Activated CD8-positive, alpha-beta memory T cell treated with anti-CD3 and anti-CD28 coated beads for 4 hours (primary cell): ENCODE measurements around the gene ABCA13.

Experiments
- DNase-seq, 2 donors: peaks; one replicate each; pipeline ENCODE4 v3.0.0-alpha.2; 2020; ENCODE audit warnings: low read depth in 2 of 2

ABCA13 gene

DNA sequence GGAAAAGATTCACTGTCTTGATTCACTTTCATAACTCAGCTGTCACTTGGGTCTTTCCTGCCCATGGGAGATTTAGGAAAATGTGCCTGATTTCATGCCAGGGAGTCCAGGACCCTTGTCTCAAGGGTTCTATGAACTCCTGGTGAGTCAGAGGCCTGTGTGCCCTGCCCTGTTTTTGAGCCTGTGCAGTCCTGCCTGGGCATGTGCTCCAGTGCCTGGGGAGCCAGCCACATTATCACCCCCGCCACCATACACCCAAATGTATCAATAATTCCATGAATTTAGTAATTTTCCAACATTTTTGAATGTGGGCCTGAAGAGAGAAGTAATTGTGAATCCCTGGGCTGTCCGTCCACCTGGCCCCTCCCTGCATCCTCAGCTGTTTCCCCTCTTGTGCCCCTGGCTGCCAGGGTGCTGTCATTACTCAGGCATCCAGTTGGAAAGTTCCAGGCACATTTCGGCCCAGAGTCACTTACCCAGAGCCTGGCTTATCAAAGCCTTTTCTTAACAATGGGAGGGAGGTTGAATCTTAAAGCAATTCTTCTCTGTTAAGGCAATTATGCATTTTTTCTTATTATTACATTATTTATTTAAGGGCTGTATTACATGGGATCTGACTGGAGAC is 465.2 kb downstream of the ABCA13 start:
- DNase-seq, result no peak

DNA sequence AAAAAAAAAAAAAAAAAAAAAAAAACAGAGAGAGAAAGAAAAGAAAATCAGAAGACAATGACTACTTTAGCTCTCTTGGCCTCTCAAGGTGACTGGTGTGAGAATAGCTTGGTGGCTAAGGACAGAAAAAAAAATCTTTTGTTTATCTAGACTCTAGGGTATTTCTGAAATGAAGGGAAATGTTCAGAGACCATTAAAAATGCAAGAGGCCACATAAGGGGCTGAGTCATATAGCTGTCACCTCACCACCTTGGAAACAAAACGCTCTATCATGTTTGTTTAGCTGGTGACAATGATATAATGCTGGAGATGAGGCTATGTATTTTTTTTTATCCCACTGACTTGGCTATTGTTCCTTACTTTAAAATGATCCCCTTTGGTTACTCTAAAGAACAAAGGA is 466.1 kb downstream of the ABCA13 start:
- no peak for DNase-seq

DNA sequence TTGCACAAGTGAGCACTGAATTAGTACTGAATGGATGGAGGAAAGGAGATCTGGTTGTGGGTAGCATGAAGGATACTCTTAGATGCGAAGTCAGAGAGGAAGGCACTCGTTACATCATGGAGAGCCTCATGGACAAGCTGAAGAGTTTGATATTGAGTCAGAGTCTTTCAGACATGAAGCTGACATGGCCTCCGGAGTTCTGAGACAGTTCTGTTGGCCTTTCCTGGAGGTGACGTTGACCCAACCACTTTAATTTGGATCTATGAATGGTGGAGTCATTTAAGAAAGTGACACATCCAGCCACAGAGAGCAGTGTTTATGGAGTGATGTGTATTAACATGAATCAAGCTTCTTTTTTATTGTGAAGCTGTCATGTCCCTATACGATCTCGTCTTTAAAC is 466.8 kb downstream of the ABCA13 start:
- DNase-seq, result no peak

DNA sequence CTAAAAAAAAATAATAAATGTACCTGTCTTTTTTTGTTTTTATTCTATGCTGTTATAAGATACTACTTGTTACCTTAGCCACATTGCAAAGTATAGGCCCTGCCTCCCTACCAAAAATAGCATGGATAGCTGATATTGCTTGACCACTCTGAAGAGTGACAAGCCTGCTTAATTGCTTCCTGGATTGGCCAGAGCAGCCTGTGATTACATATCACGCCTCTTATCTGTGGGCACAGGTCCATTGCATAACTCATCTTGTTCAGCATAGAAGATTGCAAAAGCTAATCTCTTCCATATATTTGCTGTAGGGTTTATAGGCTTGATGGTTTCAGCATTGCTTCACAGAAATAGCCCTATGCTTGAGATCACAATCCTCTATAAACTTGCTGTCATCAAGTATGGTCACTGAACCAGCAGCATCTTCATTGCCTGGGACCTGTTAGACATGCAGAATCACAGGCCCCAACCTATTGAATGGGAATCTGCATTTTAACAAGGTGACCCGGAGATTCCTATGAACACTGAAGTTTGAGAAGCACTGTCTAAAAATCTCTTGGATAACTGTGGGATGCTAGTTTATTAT is 472.3 kb downstream of the ABCA13 start:
- no peak for DNase-seq

DNA sequence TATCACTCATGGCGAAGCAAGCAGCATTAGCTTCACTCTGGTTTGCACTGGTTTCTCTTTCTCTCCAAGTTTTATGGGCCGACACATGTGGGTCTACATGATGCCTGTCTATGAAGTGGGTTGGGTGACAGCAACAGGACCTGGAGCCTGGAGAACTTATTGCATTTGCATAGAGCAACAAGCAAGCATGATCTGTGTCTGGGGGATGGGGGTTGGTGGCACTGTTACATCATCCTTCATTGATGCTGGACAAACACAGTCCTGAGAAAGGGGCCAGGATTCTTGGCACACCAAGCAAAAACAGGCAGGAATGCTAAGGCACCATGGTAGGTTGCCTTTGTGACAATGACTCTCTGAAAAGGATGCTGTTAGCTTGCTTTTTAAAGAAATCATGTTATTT is 486.9 kb downstream of the ABCA13 start:
- DNase-seq, result no peak

DNA sequence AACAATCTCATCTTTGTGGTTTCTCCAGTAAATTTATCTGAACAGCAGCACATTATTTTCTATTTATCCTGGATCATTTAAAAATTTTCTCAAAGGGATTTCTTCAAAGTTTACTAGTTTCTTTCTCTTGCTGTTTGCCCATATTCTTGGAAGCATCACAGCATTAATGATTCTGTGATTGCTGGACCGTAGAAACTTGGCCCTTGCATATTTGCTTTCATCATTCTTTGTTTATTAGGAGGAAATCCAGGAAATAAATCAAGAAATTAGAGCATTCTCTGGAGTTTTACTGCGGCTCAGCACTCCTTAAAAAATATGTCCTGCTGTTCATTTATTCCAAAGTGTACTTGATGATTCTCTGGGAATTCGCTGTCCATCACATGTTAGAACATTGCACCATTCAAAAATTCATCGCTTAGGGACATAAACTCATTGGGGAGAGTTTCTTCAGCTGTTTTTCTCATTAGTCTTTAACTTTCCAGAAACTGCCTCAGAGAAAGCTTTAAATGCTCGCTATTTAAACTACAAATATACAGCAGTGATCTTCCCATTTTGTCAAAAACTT is 489.1 kb downstream of the ABCA13 start:
- no peak for DNase-seq

DNA sequence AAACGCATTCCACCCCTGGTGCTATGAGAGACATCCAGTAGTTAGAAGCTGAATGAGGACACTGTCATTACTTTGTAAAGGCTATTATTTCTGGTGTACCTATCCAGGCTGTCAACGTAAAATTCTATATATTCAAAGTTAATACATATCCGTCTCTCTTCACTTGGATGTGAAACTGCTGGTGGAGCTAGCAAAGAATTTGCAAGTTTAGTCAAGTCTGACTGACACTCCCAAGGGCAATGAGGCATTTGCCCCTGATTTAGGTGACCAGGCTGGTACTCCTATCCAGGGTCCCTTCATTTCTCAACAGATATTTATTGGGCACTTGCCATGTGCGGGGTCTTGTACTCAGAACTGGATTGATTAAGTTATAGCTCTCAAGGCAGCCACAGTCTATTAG is 493.0 kb downstream of the ABCA13 start:
- no peak for DNase-seq

DNA sequence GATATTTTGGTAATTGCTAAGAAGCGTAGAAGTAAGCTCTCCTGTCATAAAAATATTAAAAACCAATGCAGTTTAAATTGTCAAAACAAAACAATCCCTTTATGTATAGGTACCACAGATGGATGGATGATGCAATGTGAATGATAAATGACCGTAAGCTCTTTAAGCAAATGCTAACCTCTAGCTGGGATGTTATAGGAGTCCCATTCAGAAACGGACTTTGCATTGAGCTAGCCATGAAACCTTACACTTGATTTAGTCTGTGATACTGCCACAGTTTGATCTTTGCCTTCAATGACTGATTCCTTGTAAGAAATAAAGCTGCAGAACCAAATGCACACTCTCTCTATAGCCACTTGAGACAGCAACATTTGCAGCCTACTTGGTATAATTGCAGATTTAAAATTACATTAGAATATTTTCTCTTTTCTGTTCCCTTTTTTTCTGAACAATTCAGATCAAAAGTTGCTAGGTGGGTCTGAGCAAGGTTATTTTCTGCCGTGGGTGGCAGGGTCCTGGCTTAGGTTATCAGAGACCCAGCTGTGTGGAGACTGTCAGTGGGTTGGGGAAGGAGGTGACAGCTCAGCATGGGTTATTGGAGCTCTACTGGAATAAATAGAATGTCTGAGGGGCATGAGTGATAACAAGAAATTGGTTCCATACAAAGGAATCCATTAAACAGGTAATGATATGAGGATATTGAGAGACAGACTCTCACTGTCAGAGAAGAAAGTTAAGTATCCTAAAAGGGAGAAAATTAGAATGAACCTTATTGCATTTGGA is 494.3 kb downstream of the ABCA13 start:
- DNase-seq, result no peak

DNA sequence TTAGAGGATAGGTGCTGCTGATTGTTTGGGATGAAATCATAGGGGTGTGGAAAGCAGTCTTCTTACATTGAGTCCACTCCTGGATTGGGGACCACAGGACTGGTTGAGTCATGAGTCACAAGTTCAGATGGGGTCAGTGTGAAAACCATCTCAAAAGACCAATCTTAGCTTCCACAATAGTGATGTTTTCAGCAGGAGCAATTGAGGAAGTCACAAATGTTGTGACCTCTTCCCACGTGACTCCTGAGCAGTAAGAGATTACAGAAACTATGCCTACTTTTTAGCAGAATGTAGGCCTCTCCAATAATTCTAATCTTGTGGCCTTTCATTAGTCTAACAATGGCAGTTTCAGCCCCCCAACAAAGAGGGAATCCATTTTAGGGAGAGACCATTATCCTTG is 496.1 kb downstream of the ABCA13 start:
- no peak for DNase-seq

DNA sequence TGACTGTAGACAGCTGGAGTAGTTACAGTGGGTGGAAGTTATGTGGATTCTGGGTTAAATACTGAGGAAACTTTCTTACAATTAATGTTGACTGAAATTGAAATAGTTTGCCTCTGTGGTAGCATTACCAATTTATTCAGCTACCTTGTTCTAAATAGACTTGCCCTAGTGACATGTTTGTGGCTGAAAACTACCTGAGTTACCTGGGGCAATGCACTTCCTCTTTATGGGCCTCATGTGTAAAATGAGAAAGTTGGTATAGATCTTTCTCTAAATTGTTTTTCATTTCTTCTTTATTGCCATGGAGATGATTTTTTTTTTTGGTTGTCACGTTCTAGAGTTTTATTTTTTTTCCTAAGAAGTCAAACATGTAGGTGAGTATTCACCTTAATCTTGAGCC is 500.4 kb downstream of the ABCA13 start:
- no peak for DNase-seq

DNA sequence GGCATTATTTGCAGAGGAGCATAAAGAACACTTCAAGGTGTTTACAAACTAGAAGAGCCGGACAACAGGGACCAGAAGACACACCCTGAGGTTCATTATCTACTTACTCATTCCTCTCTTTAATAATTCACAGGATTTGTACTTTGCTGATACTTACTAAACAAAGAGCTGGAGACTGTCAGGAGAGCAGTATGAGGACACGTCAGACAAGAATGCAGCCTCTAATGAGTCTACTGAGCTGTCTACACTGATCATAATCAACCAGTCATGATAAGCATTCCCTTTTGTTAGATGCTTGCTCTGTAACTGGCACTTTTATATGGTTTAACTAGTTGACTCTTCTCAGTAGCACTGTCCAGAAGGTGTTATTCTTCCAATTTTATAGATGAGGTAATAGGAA is 509.7 kb downstream of the ABCA13 start:
- DNase-seq, result no peak

DNA sequence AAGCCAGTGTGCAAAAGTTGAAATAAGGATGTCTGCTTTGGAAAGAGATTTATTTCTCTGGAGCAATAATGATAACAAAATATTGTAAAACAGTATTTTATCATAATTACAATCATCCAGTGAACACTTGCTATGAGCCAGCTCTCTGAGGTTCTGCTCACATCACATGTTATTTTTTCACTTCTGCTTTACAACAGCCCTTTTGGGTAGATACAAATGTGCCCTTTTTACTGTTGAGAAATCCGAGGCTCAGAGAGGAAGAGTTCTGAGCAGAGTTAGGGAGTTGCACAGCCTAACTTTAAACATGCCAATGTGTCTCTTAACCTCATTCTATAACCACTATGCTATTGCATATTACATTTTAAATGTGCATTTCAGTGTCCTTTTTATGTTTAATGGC is 520.5 kb downstream of the ABCA13 start:
- no peak for DNase-seq
